ENCODE measurements around the gene DOCK11.
"Not testable (repeated sequence)": the region's sequence is repeated elsewhere in the genome, so short reads cannot be mapped to it uniquely, and the experiment has no call there.

The DOCK11 gene

GRCh38 chrX:118495061-118495921, at the start of gene DOCK11:
TSS of gene DOCK11 (plus strand) at chrX:118495815. CDS start at chrX:118495972, 157 bp downstream.
- peak; percentile 23 to 65 (median 41) for DNase-seq

- no peak for DNase-seq
These were observed 47.3 kb upstream of the DOCK11 start for GRCh38 chrX:118448273-118448783.

- DNase-seq = no peak
These were observed 40.6 kb upstream of the DOCK11 start for GRCh38 chrX:118455013-118455412.

GRCh38 chrX:118459494-118459893, 36.1 kb upstream of the DOCK11 start:
- no peak for DNase-seq

GRCh38 chrX:118464501-118464900, 31.1 kb upstream of the DOCK11 start:
- no peak for DNase-seq

GRCh38 chrX:118468122-118468521, 27.5 kb upstream of the DOCK11 start:
- DNase-seq = no peak

GRCh38 chrX:118470721-118471347, 24.8 kb upstream of the DOCK11 start:
- DNase-seq = not testable (repeated sequence)

- no peak for DNase-seq
These were observed 21.0 kb upstream of the DOCK11 start for GRCh38 chrX:118474586-118474985.

GRCh38 chrX:118475903-118476302, 19.7 kb upstream of the DOCK11 start:
- no peak for DNase-seq

GRCh38 chrX:118480172-118480571, 15.4 kb upstream of the DOCK11 start:
- no peak for DNase-seq

GRCh38 chrX:118482384-118482783, 13.2 kb upstream of the DOCK11 start:
- not testable (repeated sequence) for DNase-seq

- no peak for DNase-seq
These were observed 11.3 kb upstream of the DOCK11 start for GRCh38 chrX:118484216-118484903.

GRCh38 chrX:118486693-118487092, 8.9 kb upstream of the DOCK11 start:
- DNase-seq = not testable (repeated sequence)

- no peak for DNase-seq
These were observed 2.6 kb upstream of the DOCK11 start for GRCh38 chrX:118493016-118493415.

GRCh38 chrX:118493653-118494297, 1.8 kb upstream of the DOCK11 start:
- no peak for DNase-seq

- DNase-seq = peak; percentile 16 to 68 (median 52)
These were observed 545 bp downstream of the DOCK11 start for GRCh38 chrX:118495958-118496762.

GRCh38 chrX:118496763-118497079, 1.1 kb downstream of the DOCK11 start:
- no peak for DNase-seq

- DNase-seq = peak in 1 of 4 experiments; percentile 2
These were observed 1.7 kb downstream of the DOCK11 start for GRCh38 chrX:118497180-118497818.

GRCh38 chrX:118498351-118498750, 2.7 kb downstream of the DOCK11 start:
- no peak for DNase-seq

GRCh38 chrX:118498755-118499154, 3.1 kb downstream of the DOCK11 start:
- DNase-seq = no peak

GRCh38 chrX:118499295-118499694, 3.7 kb downstream of the DOCK11 start:
- DNase-seq = no peak

Measured in activated naive CD4-positive, alpha-beta T cell (primary cell).